WTC11 (cell line): ENCODE results near the gene PACSIN1. TPM values are rescaled to one million over a fixed set of nuclear protein-coding genes. Genes with fewer than 3 reads are reported as not detected.

Source experiments
- ATAC-seq: fragments of 200-7000 bp; cut with Tn5 transposase; 2 replicates; pipeline ENCODE4 v1.10.0; 2021; ENCODE audit warnings: mild to moderate bottlenecking, moderate library complexity
- CTCF ChIA-PET: fragments of 300-600 bp; sonication (Branson Sonifier 250); formaldehyde crosslinking; loops from one replicate; lab custom pipeline; 2021; ENCODE audit warnings: antibody characterized with exemption; lab: Charles Lee
- POLR2A ChIA-PET: fragments of 350-600 bp; sonication (Branson Sonifier 250); formaldehyde crosslinking; loops from one replicate; lab custom pipeline; 2021; ENCODE audit warnings: antibody characterized with exemption; lab: Charles Lee
- DNase-seq: peaks from one replicate; pipeline ENCODE4 v3.0.0; 2021; ENCODE audit warnings: low spot score
- H3K27ac Mint-ChIP-seq: 2 replicates; pipeline ENCODE4 v1.8.0; 2021; ENCODE audit warnings: mixed read lengths
- H3K27me3 Mint-ChIP-seq: 2 replicates; pipeline ENCODE4 v1.8.0; 2021; ENCODE audit warnings: low read depth, mild to moderate bottlenecking, moderate library complexity, mixed read lengths
- H3K36me3 Mint-ChIP-seq: 2 replicates; pipeline ENCODE4 v1.8.0; 2021; ENCODE audit warnings: mixed read lengths
- H3K4me1 Mint-ChIP-seq: 2 replicates; pipeline ENCODE4 v1.8.0; 2022; ENCODE audit warnings: mixed read lengths
- H3K4me3 Mint-ChIP-seq: 2 replicates; pipeline ENCODE4 v1.8.0; 2021; ENCODE audit warnings: mild to moderate bottlenecking, moderate library complexity, mixed read lengths
- H3K9me3 Mint-ChIP-seq: 2 replicates; pipeline ENCODE4 v1.8.0; 2021; ENCODE audit warnings: mixed read lengths
- ESRRA ChIP-seq: sonication (generic); formaldehyde crosslinking; IDR thresholded peaks from 2 replicates; pipeline ENCODE4 v1.8.1; 2022; ENCODE audit warnings: mild to moderate bottlenecking, missing genetic modification reagents, borderline replicate concordance
- FOXP1 ChIP-seq: sonication (generic); formaldehyde crosslinking; IDR thresholded peaks from 2 replicates; pipeline ENCODE4 v1.8.0; 2022; ENCODE audit warnings: missing genetic modification reagents, mild to moderate bottlenecking, moderate library complexity, borderline replicate concordance
- PRRX2 ChIP-seq: fragments of 250-450 bp; sonication (Bioruptor Pico); IDR thresholded peaks from 2 replicates; pipeline ENCODE4 v1.8.0; 2021; ENCODE audit warnings: mild to moderate bottlenecking
- RORB ChIP-seq: fragments of 250-450 bp; sonication (Bioruptor Pico); IDR thresholded peaks from 2 replicates; pipeline ENCODE4 v1.9.0; 2021; ENCODE audit warnings: mild to moderate bottlenecking
- SP1 ChIP-seq: sonication (generic); formaldehyde crosslinking; conservative IDR thresholded peaks from 2 replicates; pipeline ENCODE4 v1.8.1; 2022; ENCODE audit warnings: missing genetic modification reagents
- ZNF281 ChIP-seq: sonication (generic); formaldehyde crosslinking; IDR thresholded peaks from 2 replicates; pipeline ENCODE4 v1.8.0; 2023; ENCODE audit warnings: mild to moderate bottlenecking, missing genetic modification reagents
- ZNF317 ChIP-seq: sonication (generic); formaldehyde crosslinking; IDR thresholded peaks from 2 replicates; pipeline ENCODE4 v1.8.1; 2023; ENCODE audit warnings: low read depth, mild to moderate bottlenecking, moderate library complexity, missing genetic modification reagents, borderline replicate concordance
- total RNA-seq: library from RNA; stranded (reverse); gene quantifications from 3 replicates; pipeline ENCODE4 v1.2.3, GENCODE V29; 2021
- TF ChIP-seq, protein P1 (sequence below): fragments of 250-450 bp; sonication (Bioruptor Pico); IDR thresholded peaks from 2 replicates; pipeline ENCODE4 v2.1.2; 2022; ENCODE audit warnings: mild to moderate bottlenecking, moderate library complexity
- TF ChIP-seq, protein P2 (sequence below): fragments of 250-450 bp; sonication (Bioruptor Pico); IDR thresholded peaks from 2 replicates; pipeline ENCODE4 v1.9.0; 2021; ENCODE audit warnings: moderate library complexity, mild to moderate bottlenecking, inconsistent platforms, borderline replicate concordance
- TF ChIP-seq, protein P3 (sequence below): fragments of 250-450 bp; sonication (Bioruptor Pico); conservative IDR thresholded peaks from 2 replicates; pipeline ENCODE4 v1.9.0; 2021; ENCODE audit warnings: mild to moderate bottlenecking
- TF ChIP-seq, protein P4 (sequence below): sonication (generic); formaldehyde crosslinking; IDR thresholded peaks from 2 replicates; pipeline ENCODE4 v1.8.0; 2023; ENCODE audit warnings: missing genetic modification reagents
- TF ChIP-seq, protein P5 (sequence below): sonication (generic); formaldehyde crosslinking; IDR thresholded peaks from 2 replicates; pipeline ENCODE4 v1.8.1; 2023; ENCODE audit warnings: mild to moderate bottlenecking, missing genetic modification reagents, borderline replicate concordance
- TF ChIP-seq, protein P6 (sequence below): sonication (generic); formaldehyde crosslinking; conservative IDR thresholded peaks from 2 replicates; pipeline ENCODE4 v1.8.1; 2023; ENCODE audit warnings: mild to moderate bottlenecking, low read depth, missing genetic modification reagents, moderate library complexity
- TF ChIP-seq, protein P7 (sequence below): fragments of 250-450 bp; sonication (Bioruptor Pico); IDR thresholded peaks from 2 replicates; pipeline ENCODE4 v1.9.0; 2021; ENCODE audit warnings: mild to moderate bottlenecking

PACSIN1 gene
- total RNA-seq, 1 experiment from 2014 or later, result 12.6 TPM

DNA sequence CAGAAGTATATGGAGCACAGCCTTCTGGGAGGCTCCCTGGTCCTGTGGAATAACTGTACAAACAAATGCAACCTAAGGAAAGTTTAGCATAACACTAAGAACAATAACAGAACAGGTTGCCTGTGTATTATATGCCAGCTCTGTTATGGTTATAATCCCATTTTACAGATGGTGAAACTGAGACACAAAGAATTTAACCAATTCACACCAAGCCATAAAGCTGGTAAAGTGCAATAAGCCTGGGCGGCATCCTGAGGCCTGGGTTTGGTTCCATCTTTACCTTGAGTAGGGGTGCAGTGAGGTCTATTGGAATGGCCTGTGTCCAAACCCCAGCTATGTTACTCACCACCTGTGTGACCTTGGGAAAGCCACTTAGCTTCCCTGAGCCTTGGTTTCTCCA lies 14.7 kb upstream of the PACSIN1 start (continued):
- TF ChIP-seq, protein P1, sequence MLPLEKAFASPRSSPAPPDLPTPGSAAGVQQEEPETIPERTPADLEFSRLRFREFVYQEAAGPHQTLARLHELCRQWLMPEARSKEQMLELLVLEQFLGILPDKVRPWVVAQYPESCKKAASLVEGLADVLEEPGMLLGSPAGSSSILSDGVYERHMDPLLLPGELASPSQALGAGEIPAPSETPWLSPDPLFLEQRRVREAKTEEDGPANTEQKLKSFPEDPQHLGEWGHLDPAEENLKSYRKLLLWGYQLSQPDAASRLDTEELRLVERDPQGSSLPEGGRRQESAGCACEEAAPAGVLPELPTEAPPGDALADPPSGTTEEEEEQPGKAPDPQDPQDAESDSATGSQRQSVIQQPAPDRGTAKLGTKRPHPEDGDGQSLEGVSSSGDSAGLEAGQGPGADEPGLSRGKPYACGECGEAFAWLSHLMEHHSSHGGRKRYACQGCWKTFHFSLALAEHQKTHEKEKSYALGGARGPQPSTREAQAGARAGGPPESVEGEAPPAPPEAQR (CRISPR knock-in tag), result no peak
- TF ChIP-seq, protein P2, sequence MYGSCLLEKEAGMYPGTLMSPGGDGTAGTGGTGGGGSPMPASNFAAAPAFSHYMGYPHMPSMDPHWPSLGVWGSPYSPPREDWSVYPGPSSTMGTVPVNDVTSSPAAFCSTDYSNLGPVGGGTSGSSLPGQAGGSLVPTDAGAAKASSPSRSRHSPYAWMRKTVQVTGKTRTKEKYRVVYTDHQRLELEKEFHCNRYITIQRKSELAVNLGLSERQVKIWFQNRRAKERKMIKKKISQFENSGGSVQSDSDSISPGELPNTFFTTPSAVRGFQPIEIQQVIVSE (CRISPR knock-in tag), result no peak

DNA sequence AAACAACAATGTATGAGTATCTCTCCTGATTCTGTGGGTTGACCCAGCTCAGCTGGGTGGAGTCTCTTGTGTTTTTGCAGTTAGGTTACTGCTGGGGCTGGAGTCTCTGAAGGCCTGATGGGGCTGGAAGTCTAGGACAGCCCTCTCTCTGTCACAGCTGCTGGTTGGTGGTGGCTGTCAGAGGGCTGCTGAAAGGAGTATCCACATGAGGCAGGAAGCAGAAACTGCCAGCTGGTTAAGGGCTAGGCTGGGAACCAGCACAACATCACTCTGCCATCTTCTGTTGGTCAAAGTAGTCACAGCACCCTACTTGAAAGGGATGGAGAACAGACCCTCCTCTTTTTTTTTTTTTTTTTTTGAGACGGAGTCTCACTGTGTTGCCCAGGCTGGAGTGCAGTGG lies 10.0 kb upstream of the PACSIN1 start:
- Mint-ChIP-seq H3K9me3 (peaks cover 9% of the 10 kb centered on the region), H3K4me3 (no peak overlapping the region), H3K4me1 (peaks cover 9% of the 10 kb centered on the region), H3K27ac (no peak overlapping the region), H3K36me3 (peaks cover 6% of the 10 kb centered on the region), H3K27me3 (no peaks in the 10 kb centered on the region)
- DNase-seq (no peak), ATAC-seq (no peak)
- CTCF ChIA-PET, result no interaction called here
- TF ChIP-seq, protein P3, sequence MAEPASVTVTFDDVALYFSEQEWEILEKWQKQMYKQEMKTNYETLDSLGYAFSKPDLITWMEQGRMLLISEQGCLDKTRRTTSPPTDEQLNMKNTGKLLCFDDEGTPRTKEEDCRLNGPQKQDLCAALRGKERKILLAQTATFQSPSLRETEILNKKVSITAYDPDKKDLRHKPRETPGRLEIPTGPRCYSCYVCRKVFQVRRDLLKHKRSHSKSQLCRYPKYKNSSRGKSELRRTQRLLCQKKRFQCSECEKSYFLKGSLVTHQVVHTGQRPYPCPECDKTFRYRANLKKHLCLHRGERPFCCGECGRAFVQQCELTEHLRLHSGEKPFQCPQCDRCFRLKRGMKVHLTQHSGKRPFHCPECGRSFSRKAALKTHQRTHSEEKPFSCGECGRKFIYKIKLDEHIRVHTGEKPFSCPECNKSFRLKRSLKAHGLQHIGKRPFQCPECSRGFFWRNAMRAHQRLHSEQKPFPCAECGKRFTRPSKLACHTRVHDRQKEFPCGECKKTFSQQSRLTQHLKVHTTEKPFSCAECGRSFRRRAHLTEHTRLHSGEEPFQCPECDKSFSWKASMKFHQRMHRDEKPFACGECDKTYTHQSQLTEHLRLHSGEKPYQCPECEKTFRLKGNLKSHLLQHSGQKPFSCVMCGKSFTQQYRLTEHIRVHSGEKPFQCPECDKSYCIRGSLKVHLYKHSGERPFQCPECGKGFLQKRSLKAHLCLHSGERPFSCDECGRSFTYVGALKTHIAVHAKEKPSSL (CRISPR knock-in tag), result no peak
- POLR2A ChIA-PET, result interaction anchor here (0.6 kb wide), 1 partner anchor 31 kb away, joined by 3 read pairs; no protein-coding TSS in a partner anchor

DNA sequence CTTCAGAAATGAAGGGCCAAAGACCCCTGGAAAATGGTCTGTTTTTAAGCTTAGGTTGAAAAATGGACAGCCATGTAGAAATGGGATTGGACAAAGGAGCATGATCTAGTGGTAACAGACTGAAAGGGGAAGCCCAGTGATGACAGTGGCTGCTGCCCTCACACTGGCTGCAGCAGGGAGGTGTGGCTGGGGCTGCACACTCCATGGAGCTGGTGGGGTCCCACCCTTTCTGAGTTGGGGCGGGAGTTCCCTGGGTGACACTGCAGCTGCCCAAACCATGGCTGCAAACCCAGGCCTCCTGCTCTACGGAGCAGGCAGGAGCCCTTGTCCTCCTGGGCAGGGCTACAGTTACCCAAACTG lies 8.5 kb upstream of the PACSIN1 start:
- ChIA-PET CTCF (interaction anchor here (1.6 to 4.9 kb wide), 2 partner anchors 152 to 398 kb away, joined by 3 to 102 read pairs; no protein-coding TSS in a partner anchor), POLR2A (interaction anchor here (0.6 kb wide), 1 partner anchor 303 kb away, joined by 4 read pairs; no protein-coding TSS in a partner anchor)
- H3K27ac Mint-ChIP-seq, result no peak overlapping the region
- peaks cover 16% of the 10 kb centered on the region for H3K4me1 Mint-ChIP-seq
- H3K36me3 Mint-ChIP-seq, result no peaks in the 10 kb centered on the region
- DNase-seq (no peak), ATAC-seq (no peak)
- H3K27me3 Mint-ChIP-seq, result no peaks in the 10 kb centered on the region
- no peak overlapping the region for H3K4me3 Mint-ChIP-seq
- H3K9me3 Mint-ChIP-seq, result no peaks in the 10 kb centered on the region
- TF ChIP-seq PRRX2 (CRISPR knock-in tag), result no peak
- TF ChIP-seq, protein P4, sequence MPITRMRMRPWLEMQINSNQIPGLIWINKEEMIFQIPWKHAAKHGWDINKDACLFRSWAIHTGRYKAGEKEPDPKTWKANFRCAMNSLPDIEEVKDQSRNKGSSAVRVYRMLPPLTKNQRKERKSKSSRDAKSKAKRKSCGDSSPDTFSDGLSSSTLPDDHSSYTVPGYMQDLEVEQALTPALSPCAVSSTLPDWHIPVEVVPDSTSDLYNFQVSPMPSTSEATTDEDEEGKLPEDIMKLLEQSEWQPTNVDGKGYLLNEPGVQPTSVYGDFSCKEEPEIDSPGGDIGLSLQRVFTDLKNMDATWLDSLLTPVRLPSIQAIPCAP (CRISPR knock-in tag), result no peak
- TF ChIP-seq ZNF317 (CRISPR knock-in tag), result no peak
- TF ChIP-seq, protein P5, sequence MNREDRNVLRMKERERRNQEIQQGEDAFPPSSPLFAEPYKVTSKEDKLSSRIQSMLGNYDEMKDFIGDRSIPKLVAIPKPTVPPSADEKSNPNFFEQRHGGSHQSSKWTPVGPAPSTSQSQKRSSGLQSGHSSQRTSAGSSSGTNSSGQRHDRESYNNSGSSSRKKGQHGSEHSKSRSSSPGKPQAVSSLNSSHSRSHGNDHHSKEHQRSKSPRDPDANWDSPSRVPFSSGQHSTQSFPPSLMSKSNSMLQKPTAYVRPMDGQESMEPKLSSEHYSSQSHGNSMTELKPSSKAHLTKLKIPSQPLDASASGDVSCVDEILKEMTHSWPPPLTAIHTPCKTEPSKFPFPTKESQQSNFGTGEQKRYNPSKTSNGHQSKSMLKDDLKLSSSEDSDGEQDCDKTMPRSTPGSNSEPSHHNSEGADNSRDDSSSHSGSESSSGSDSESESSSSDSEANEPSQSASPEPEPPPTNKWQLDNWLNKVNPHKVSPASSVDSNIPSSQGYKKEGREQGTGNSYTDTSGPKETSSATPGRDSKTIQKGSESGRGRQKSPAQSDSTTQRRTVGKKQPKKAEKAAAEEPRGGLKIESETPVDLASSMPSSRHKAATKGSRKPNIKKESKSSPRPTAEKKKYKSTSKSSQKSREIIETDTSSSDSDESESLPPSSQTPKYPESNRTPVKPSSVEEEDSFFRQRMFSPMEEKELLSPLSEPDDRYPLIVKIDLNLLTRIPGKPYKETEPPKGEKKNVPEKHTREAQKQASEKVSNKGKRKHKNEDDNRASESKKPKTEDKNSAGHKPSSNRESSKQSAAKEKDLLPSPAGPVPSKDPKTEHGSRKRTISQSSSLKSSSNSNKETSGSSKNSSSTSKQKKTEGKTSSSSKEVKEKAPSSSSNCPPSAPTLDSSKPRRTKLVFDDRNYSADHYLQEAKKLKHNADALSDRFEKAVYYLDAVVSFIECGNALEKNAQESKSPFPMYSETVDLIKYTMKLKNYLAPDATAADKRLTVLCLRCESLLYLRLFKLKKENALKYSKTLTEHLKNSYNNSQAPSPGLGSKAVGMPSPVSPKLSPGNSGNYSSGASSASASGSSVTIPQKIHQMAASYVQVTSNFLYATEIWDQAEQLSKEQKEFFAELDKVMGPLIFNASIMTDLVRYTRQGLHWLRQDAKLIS (CRISPR knock-in tag), result no peak
- no peak for TF ChIP-seq ESRRA (CRISPR knock-in tag)
- TF ChIP-seq, protein P6, sequence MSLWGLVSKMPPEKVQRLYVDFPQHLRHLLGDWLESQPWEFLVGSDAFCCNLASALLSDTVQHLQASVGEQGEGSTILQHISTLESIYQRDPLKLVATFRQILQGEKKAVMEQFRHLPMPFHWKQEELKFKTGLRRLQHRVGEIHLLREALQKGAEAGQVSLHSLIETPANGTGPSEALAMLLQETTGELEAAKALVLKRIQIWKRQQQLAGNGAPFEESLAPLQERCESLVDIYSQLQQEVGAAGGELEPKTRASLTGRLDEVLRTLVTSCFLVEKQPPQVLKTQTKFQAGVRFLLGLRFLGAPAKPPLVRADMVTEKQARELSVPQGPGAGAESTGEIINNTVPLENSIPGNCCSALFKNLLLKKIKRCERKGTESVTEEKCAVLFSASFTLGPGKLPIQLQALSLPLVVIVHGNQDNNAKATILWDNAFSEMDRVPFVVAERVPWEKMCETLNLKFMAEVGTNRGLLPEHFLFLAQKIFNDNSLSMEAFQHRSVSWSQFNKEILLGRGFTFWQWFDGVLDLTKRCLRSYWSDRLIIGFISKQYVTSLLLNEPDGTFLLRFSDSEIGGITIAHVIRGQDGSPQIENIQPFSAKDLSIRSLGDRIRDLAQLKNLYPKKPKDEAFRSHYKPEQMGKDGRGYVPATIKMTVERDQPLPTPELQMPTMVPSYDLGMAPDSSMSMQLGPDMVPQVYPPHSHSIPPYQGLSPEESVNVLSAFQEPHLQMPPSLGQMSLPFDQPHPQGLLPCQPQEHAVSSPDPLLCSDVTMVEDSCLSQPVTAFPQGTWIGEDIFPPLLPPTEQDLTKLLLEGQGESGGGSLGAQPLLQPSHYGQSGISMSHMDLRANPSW, result no peak
- no peak for TF ChIP-seq SP1 (CRISPR knock-in tag)
- TF ChIP-seq, protein P7, sequence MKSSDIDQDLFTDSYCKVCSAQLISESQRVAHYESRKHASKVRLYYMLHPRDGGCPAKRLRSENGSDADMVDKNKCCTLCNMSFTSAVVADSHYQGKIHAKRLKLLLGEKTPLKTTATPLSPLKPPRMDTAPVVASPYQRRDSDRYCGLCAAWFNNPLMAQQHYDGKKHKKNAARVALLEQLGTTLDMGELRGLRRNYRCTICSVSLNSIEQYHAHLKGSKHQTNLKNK, result no peak
- TF ChIP-seq ZNF281 (CRISPR knock-in tag), result no peak
- no peak for TF ChIP-seq FOXP1 (CRISPR knock-in tag)
- no peak for TF ChIP-seq RORB
